ENCODE measurements around the gene NEB.
"Not testable (repeated sequence)": the region's sequence is repeated elsewhere in the genome, so short reads cannot be mapped to it uniquely, and the experiment has no call there.

The NEB gene

GRCh38 chr2:151757861-151758260, 23.6 kb upstream of the NEB start:
- peak; percentile 26 for DNase-seq

GRCh38 chr2:151756820-151757219, 22.5 kb upstream of the NEB start:
- no peak for DNase-seq

- DNase-seq: no peak
These were observed 20.1 kb upstream of the NEB start for GRCh38 chr2:151754253-151754897.

- DNase-seq: no peak
These were observed 19.3 kb upstream of the NEB start for GRCh38 chr2:151753540-151753939.

GRCh38 chr2:151745261-151745660, 11.0 kb upstream of the NEB start:
- DNase-seq: not testable (repeated sequence)

- DNase-seq: no peak
These were observed 3.9 kb downstream of the NEB start for GRCh38 chr2:151730262-151730975.

- DNase-seq: no peak
These were observed 4.4 kb downstream of the NEB start for GRCh38 chr2:151729837-151730236.

- DNase-seq: no peak
These were observed 4.9 kb downstream of the NEB start for GRCh38 chr2:151729415-151729811.

- DNase-seq: no peak
These were observed 5.4 kb downstream of the NEB start for GRCh38 chr2:151728804-151729414.

- DNase-seq: no peak
These were observed 6.4 kb downstream of the NEB start for GRCh38 chr2:151727593-151728552.

- no peak for DNase-seq
These were observed 13.1 kb downstream of the NEB start for GRCh38 chr2:151721161-151721560.

- no peak for DNase-seq
These were observed 13.8 kb downstream of the NEB start for GRCh38 chr2:151720521-151720920.

GRCh38 chr2:151718796-151719195, 15.5 kb downstream of the NEB start:
- DNase-seq: no peak

GRCh38 chr2:151718247-151718646, 16.0 kb downstream of the NEB start:
- DNase-seq: no peak

GRCh38 chr2:151716721-151717120, 17.6 kb downstream of the NEB start:
- DNase-seq: no peak

- no peak for DNase-seq
These were observed 20.9 kb downstream of the NEB start for GRCh38 chr2:151713291-151713903.

- DNase-seq: no peak
These were observed 23.3 kb downstream of the NEB start for GRCh38 chr2:151711025-151711424.

GRCh38 chr2:151708788-151709187, 25.5 kb downstream of the NEB start:
- no peak for DNase-seq

- no peak for DNase-seq
These were observed 26.4 kb downstream of the NEB start for GRCh38 chr2:151707857-151708256.

- DNase-seq: not testable (repeated sequence)
These were observed 29.8 kb downstream of the NEB start for GRCh38 chr2:151704480-151704961.

GRCh38 chr2:151698134-151698533, 36.1 kb downstream of the NEB start:
- not testable (repeated sequence) for DNase-seq

- no peak for DNase-seq
These were observed 38.5 kb downstream of the NEB start for GRCh38 chr2:151695778-151696177.

Data from NCI-H1092 (cell line).